ENCODE data around the gene NT5DC4. TPM values are rescaled to one million over a fixed set of nuclear protein-coding genes. Genes with fewer than 3 reads are reported as not detected.

The NT5DC4 gene
- total RNA-seq, 1 experiment from 2014 or later: not detected

DNA sequence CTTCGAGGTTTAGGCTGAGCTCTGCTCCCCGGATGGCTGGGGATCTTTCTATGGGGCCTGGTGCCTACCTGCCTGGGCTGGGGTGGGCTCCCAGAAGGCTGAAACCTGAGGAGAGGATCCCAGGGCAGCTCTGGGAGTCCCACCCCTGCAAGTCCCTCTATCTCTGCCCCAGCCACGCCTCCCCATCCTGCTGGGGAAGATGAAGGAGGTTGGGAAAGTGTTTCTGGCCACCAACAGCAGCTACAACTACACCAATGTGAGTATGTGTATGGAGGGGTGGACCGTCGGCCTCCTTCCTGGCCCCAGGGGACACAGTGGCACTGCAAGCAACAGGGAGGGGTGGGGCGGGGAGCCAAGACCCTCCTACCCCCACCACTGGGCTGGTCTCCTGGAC, 2.7 kb downstream of the NT5DC4 start:
- no peak for DNase-seq (ENCODE audit: low spot score)

DNA sequence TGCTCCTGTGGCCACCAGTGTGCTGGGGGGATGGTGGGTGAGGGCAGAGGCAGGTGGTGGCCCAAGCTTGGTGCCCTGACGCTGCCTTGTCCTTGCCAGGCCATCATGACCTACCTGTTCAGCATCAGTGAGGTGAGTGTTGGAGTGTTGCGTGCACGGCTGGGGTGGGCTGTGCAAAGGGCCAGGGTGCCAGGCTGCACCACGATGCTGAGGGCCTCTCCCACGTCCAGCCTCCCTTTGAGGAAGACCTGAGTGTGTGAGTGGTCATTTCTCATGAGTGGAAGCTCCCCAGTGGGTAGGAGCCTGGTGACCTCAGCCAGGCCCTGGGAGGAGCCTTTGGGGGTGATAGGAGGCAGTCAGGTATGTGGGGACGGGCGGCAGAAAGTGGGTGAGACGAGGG, 3.2 kb downstream of the NT5DC4 start:
- DNase-seq (ENCODE audit: low spot score): no peak

DNA sequence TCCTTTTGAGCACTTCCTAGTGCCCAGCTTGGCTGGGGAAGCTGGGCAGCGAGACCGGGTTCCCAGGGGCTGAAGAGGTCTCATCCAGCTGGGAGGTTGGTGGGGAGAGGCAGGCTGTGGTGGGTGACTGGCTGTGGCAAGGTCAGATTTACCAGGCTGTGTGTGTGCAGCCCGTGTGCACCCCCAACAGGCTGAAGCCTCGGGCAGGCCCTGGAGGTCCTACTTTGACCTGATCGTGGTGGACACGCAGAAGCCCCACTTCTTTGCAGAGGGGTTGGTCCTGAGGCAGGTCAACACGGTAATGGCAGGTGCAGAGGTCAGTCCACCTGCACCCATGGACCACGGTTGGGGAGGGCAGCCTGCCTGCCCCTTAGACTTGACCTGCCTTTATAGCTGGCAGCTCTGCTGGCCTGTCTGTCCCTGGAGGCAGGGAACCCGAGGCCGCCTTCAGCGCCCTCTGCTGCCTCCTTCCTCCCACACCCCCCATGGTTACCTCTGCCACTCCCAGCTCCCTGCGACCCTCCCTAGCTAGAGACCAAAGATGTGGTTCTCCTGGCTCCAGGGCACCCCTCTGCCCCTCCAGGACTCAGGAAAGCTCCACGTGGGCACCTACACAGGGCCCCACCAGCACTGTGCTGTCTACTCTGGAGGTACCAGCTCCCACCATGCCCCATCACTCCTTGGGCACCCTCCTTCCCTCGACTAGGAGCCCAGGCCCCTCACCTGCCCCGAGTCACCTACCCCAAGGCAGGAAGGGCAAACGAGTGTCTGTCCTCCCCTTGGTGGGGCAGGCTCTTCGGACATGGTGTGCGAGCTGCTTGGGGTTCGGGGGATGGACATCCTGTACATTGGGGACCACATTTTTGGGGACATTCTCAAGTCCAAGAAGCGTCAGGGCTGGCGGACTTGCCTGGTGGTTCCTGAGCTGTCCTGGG, 4.0 kb downstream of the NT5DC4 start:
- DNase-seq (ENCODE audit: low spot score): peak; percentile 25

DNA sequence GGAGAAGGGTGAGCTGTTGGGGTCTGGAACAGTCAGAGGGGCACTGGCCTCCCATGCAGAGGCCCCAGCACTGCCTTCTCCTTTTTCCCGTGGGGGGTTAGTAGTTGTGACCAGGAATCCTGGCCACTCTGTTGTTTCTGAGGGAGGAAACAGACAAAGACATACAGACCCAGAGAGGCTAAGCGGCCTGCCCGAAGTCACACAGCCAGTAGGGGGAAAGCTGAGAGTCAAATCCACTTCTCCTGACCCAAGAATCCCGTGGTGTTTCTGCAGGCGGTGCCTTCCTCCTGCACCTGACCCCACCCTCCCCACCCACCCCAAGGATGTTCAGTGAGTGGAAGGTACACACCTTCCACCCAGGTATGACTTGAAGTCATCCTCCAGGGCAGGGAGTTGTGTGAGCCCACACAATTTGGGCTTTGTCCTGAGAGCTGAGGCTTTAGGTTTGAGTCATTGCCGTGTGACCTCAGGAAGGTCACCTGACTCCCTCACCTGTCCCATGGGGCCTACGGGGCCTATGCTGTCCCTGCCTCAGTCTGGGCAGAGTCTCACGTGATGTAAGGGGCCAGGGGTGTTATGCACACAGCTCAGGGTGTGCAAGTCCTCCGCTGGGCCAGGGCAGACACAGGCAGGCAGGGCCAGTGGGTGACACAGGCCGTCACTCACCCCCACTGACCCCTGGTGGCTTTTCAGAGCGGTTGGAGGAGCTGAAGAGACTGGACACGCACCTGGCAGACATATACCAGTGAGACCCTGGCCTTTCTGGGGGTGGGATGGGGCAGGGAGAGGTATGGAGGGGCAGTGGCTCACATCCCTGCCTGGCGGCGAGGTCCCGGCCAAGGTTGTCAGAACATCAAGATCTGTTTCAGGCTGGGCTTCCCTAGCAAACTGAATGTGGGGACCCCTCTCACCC, 5.0 kb downstream of the NT5DC4 start:
- DNase-seq (ENCODE audit: low spot score): no peak

DNA sequence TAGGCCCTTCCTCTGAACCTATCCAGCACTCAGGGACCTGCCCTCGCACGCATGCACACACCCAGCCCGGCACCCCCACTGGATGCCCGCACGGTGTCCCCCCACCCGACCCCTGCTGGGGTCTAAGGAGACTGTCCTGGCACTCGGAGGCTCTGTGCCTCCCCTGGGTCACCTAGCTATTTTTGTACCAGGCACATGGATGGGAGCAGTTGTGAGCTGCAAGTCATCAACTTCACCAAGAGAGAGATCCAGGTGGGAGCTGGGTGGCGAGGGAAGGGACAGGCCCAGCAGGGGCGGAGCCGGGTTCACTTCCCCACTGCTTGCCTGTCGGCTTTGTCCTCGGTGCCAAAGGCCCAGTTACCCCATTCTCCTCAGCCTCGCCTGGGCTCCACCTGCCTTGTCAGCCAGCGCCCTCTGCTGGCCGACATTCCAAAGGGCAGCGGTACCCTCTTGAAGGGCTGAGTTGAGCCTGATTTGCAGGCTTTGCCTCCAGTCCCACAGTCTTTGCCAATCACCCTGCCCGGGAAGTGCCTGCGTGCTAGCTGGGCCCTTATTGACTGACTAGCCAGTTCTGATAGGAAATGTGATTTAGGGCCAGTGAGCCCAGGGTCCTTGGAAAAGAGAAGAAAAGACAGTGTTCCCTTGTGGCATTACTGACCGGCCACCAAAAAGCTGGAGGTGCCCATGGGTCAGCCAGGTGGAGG, 5.8 kb downstream of the NT5DC4 start:
- DNase-seq (ENCODE audit: low spot score): peak; percentile 92

DNA sequence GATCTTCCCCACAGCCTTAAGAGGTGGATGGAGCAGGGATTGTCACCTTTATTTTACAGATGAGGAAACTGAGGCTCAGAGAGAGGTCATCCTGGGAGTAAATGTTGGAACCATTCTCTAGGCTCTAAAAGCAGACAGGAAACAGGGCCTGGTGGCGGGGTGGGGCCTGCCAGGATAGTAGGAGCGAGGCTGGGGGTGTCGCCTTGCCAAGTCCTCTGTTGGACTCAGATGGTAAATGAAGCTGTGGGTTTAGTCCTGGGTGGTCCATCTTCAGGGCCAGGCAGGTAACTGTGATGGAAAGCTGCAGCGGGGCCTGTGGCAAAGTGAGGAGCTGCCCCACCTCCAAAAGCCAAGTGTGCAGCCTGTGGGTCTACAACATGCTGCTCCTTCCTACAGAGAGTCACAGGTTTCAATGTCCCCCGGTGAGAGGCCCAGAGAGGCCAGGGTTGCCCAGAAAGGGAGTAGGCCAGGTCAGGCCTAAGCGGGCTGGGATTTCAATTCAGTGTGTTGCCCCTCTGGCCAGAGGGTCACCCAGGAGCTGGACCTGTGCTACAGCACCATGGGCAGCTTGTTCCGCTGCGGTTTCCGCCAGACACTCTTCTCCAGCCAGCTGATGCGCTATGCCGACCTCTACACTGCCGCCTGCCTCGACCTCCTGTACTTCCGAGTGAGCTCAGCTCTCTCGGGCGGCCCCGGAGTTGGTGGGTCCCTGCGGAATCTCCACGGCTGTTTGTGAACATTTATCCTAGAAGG, 6.6 kb downstream of the NT5DC4 start:
- DNase-seq (ENCODE audit: low spot score): no peak

DNA sequence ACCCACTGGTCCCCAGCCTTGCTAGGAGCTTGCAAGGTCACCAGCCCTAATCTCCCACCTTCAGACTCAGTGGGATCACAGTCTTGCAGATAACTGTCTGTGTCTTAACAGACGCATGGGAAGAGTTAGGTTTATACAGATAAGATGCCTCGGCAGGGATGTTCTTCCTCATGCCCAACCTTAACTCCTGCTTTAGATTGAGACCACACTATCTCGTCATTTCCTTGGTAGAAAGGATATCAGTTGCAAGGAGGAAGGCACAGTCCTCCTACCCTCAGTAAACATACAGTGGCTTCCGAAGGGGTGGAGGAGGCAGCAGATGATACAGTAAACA, 7.2 kb downstream of the NT5DC4 start:
- DNase-seq (ENCODE audit: low spot score): no peak

DNA sequence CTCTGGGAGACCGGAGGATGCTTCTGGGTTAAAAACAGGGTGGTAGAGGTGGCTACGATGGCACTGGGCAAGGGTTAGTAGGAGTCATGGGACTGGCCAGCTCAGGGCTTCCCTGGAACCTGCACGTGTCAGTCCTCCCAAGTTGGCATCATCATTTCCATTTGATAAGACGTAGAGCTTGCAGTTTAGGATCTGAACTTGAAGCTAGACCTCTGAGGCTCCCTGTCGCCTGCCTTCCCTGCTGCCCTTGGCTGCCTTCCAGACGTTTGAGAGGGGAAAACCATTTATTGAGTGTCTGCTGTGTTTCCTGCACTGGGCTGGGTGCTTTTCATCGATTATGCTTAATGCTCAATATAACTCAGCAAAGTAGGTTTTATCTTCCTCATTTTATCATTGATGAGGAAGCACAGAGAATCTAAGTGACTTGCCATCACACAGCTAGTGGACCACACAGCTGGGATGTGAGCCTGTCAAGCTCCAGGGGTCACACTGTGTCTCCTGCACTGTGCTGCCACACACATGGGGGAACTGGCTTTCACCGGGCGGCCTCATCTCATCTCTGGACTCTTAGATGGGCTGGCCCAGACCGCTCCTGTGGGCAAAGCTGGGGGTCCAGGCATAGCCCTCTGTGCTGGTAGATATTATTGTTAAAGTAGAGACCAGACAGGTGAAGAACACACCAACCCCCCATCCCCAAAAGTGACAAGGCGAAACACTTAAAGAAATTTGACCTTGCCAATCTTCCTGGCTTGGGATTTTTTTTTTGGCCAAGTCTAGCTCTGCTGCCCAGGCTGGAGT, 7.8 kb downstream of the NT5DC4 start:
- no peak for DNase-seq (ENCODE audit: low spot score)

DNA sequence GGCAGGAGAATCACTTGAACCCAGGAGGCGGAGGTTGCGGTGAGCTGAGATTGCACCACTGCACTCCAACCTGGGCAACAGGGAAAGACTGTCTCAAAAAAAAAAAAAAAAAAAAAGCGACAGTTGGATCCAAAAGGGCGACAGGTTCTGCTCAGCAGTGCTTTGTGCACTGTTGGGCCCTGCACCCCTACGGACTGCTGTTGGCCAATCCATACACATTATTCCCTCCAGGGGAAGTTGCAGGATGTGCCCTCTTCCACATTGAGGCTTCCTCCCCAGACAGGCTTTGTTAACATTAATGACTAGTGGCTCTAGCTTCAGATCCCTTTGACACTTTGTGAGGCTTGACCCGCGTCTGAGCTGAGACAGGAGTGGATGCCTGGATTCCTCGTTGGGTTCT, 9.4 kb downstream of the NT5DC4 start:
- DNase-seq (ENCODE audit: low spot score): no peak

DNA sequence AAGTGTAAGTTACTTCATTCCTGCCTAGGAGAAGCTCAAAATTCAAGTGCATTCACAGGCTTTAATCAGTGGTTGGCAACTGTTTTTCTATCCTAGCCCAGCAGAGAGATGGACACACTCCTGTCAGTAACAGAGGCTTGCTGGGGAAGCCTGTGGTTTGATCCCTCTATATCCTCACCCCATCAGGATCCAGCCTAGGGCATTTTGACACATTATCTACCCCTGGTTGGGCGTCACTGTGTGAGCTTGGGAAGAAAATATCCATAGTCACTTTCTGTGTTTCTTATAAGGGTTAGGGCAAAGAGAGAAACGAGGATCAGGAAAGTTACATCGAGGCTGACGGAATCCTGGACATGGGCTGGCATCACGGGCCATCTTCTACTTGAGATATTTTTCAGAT, 10.0 kb downstream of the NT5DC4 start:
- DNase-seq (ENCODE audit: low spot score): no peak

DNA sequence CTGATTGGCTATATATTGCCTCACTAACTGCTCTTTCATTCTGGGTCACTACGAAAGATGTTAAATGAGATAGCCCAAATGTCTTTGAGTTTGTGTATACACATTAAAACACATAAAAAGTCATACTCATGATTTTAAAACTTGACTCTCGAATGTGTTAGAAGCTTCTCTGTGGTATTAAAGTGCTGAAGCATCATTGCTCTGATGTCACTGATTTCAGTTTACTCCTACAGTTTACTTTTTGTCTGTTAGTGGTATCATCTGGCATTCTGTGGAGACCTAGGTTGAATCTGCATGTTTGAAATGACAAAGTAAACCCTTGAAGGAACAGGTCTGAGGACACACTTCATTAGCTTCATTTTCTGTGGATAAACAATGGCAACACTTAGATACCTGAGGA, 10.7 kb downstream of the NT5DC4 start:
- DNase-seq (ENCODE audit: low spot score): no peak

DNA sequence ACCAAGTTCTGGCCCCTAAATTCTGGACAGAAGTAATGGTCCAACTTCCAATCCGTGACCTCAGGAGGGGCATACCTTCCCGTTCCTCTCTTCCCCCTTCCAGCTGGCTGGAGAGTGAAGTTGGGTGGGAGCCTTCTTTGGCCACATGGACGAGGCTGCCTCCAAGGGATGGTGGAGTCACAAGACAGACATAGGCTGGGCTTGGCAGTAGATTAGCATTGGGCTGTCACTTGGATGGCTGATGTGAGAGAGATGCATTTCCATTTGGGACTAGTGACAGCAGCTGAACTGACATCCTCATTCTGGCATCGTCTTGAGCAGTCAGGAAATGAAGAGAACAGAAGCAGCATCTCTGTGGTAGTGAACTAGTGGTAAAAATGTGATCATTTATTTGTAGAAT, 12.6 kb downstream of the NT5DC4 start:
- no peak for DNase-seq (ENCODE audit: low spot score)

DNA sequence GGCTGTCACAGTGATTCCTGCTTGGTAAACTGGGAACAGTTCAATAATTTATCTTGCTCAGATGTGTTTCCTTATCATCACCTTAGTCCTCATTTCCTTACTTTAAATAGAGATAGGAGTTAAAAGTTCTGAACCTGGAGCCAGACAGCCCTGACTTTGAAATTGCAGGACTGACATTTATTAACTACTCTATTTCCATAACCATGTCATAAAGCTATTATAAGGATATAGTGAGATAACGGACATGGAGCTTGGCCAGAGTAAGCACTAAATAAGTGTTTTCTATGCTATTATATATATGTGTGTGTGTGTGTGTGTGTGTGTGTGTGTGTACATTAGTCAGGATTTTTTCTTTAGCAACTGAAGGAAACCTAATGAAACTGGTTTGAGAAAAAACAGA, 13.1 kb downstream of the NT5DC4 start:
- no peak for DNase-seq (ENCODE audit: low spot score)

DNA sequence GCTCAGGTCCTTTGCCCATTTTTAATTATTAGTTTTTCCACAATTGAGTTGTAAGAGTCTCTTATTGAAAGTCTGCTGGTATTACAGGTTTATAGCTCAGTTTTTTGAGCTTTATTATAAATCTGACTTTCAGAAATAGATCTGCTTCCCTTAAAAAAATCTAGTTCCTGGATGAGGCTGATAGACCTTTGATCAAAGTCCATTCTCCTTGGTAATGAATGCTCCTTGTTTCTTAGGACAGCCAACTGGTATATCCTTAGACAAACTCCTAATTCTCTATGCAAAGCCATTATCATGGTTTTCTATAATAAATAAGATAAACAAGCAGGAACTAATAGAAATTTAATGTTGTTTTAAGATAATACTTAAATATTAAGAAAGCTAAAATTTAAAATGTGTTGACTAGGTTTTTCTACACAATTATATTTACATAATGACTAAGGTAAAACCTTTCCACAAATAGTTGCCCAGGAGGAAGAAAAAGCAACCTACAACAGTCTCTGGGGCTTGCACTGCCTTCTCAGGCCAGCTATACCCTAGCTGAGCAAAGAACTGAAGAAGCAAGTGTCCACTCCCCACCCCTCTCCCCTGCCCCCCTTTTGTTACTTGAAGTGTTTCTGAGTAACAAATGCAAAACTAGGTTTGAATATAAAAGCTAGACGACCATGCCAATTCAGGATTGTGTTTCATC, 16.9 kb downstream of the NT5DC4 start:
- no peak for DNase-seq (ENCODE audit: low spot score)

DNA sequence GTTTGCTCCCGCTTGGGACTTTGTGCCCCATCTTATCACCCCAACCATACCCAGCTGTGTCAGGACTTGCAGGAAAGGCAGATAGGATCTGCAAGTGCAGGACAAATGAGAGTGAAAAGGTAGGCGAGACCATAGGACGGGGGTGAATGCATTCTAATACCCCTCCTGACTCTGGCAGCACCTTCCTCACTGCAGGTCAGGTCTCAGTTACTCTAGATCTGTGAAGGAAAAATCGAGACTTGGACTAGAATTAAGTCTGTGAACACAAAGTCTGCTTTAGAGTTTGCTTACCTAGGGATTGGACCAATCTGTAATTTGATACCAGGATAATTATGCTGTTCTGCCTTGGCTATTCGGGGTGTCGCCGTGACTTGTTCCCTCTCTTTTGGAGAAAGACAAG, 19.7 kb downstream of the NT5DC4 start:
- no peak for DNase-seq (ENCODE audit: low spot score)

DNA sequence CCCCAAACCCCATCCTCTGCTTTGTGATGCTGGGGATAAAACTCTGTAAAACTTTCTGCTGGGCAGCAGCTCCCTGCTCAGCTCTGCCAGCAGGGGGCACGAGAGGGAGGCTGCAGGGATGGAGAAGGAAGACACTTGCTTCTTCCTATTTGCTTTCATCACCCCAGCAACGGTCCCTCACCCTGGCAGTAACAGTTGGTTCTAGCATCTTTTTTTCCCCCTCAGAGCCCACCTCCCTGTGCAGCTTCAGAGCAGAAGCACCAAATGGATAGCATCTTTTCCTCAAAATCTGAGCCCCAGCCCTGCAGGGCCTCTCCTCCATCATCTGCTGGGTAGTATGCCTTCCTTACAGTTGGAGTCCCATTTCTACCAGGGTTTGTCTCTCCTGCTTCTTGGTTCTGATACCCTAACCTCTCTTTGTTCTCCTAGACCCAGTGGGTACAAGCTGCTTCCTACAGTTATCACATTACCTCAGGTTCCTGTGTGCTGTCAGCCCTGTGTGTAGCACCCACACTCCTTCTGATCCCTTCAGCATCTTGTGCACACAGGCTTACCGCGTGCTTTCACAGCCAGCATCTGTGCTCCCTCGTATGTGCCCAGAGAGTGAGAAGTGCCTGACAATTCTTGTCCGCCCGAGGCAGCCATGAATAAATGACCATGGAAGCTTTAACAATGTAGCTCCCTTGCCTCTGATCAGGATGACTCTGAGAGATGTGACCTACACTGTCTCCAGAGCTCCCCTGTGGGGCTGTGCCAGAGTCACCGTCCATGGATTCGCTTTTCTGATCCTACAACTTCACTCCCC, 29.1 kb downstream of the NT5DC4 start:
- peak; percentile 66 for DNase-seq (ENCODE audit: low spot score)

DNA sequence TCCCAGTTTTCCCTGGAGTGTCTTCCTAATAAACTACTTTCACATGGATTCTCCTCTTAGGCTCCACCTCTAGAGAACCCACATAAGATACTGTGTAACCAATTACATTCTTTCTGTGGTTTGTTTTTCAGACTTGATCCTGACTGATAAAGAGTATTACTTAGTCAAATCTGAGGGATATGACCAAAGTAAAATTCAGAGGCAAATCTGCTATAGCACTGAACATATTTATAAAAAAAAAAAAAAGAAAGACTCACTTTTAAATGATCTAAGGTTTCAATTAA, 29.7 kb downstream of the NT5DC4 start:
- peak; percentile 23 for DNase-seq (ENCODE audit: low spot score)

DNA sequence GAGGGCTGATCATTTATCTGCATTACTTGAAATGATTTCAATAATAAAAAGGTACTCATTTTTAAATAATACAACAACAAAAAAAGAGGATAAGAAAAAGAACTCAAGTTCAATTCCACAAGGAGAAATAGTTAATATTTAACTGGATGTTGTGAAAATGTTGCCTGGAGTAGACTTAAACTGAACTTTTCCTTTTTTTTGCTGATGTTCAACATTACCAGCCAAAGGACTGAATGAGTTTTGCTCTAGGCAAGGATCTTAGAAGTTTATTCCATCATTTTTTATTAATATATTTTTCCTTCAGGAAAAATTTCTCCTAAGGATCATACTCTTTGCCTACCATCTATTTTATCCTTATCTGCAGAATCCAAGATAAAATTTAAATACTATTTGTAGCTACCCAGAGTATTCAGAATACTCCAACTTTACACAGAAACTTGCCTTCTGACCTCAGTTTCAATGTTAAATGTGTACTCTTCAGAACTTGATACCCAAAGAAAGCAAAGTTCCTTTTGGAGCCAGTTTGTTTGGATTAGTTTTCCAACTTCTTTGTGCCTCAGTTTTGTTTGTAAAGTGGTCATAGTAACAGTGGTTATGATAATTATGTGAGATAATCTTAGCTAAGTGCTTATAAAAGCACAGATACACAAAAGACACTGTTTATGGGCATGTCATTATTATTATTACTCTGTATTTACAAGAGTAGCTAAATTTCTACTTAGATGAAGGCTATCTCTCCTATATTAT, 30.8 kb downstream of the NT5DC4 start:
- no peak for DNase-seq (ENCODE audit: low spot score)

DNA sequence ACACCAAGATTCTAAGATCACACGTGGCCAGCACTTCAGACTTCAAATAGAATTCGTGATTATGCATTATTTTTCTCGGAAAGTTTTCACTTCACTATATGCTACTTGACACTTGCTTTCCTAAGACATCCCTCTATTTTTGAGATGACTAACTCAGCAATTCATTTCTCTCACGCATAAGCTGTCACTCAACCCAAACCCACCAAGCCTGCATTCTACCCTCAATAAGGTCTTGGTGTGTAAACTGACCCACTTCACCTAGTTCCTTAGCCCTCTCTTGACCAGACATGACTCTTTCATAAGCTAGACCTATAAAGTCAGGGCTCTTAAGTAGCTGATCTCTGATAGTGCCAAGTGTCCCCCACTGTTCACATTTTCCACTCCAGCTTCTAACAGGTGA, 31.8 kb downstream of the NT5DC4 start:
- no peak for DNase-seq (ENCODE audit: low spot score)
